GM18870 (cell line): Measurements from ENCODE around the gene RPS16.
"Not testable (repeated sequence)": the region's sequence is repeated elsewhere in the genome, so short reads cannot be mapped to it uniquely, and the experiment has no call there.

ENCODE experiments used
- ATAC-seq: cut with Tn5 transposase; IDR thresholded peaks from one replicate; pipeline ENCODE4 v1.9.1; 2021; ENCODE audit warnings: moderate library complexity; ENCODE audit not compliant: unreplicated experiment

RPS16 gene

GRCh38 chr19:39435499-39436349 lies at the start of gene RPS16:
Gene RPS16 (minus strand): TSS chr19:39435949. CDS start chr19:39435895, 54 bp downstream.
- ATAC-seq, result peak; percentile 40

GRCh38 chr19:39483141-39483540 lies 47.4 kb upstream of the RPS16 start:
- no peak for ATAC-seq

- no peak for ATAC-seq
Observed at GRCh38 chr19:39481676-39482075, 45.9 kb upstream of the RPS16 start.

- peak; percentile 7 for ATAC-seq
Observed at GRCh38 chr19:39481229-39481545, 45.4 kb upstream of the RPS16 start.

GRCh38 chr19:39480337-39481228 lies 44.8 kb upstream of the RPS16 start, which contains the start of gene TIMM50:
Gene TIMM50 (plus strand): TSS chr19:39480838. CDS start chr19:39480854, 16 bp downstream.
- peak; percentile 52 for ATAC-seq

GRCh38 chr19:39479916-39480315 lies 44.2 kb upstream of the RPS16 start:
- ATAC-seq, result no peak

GRCh38 chr19:39479319-39479801 lies 43.6 kb upstream of the RPS16 start:
- not testable (repeated sequence) for ATAC-seq

GRCh38 chr19:39475748-39476147 lies 40.0 kb upstream of the RPS16 start:
- no peak for ATAC-seq

GRCh38 chr19:39474139-39474620 lies 38.4 kb upstream of the RPS16 start:
- ATAC-seq, result no peak

GRCh38 chr19:39473443-39473960 lies 37.8 kb upstream of the RPS16 start:
- no peak for ATAC-seq

GRCh38 chr19:39472746-39473442 lies 37.1 kb upstream of the RPS16 start:
- ATAC-seq, result no peak

GRCh38 chr19:39471756-39472536 lies 36.2 kb upstream of the RPS16 start:
- no peak for ATAC-seq

- no peak for ATAC-seq
Observed at GRCh38 chr19:39470724-39471339, 35.1 kb upstream of the RPS16 start.

GRCh38 chr19:39469567-39469966 lies 33.8 kb upstream of the RPS16 start:
- no peak for ATAC-seq

- ATAC-seq, result no peak
Observed at GRCh38 chr19:39469036-39469435, 33.3 kb upstream of the RPS16 start.

GRCh38 chr19:39467941-39468340 lies 32.2 kb upstream of the RPS16 start:
- ATAC-seq, result no peak

- no peak for ATAC-seq
Observed at GRCh38 chr19:39465956-39466747, 30.4 kb upstream of the RPS16 start.

- no peak for ATAC-seq
Observed at GRCh38 chr19:39463403-39463802, 27.7 kb upstream of the RPS16 start.

- ATAC-seq, result not testable (repeated sequence)
Observed at GRCh38 chr19:39451257-39451656, 15.5 kb upstream of the RPS16 start.
